GM21526 (cell line): ENCODE measurements around the gene NBEAL2.

Source experiments
- ATAC-seq: cut with Tn5 transposase; IDR thresholded peaks from one replicate; pipeline ENCODE4 v1.9.1; 2021; ENCODE audit warnings: moderate library complexity; ENCODE audit not compliant: unreplicated experiment, low FRiP score

NBEAL2 gene

DNA sequence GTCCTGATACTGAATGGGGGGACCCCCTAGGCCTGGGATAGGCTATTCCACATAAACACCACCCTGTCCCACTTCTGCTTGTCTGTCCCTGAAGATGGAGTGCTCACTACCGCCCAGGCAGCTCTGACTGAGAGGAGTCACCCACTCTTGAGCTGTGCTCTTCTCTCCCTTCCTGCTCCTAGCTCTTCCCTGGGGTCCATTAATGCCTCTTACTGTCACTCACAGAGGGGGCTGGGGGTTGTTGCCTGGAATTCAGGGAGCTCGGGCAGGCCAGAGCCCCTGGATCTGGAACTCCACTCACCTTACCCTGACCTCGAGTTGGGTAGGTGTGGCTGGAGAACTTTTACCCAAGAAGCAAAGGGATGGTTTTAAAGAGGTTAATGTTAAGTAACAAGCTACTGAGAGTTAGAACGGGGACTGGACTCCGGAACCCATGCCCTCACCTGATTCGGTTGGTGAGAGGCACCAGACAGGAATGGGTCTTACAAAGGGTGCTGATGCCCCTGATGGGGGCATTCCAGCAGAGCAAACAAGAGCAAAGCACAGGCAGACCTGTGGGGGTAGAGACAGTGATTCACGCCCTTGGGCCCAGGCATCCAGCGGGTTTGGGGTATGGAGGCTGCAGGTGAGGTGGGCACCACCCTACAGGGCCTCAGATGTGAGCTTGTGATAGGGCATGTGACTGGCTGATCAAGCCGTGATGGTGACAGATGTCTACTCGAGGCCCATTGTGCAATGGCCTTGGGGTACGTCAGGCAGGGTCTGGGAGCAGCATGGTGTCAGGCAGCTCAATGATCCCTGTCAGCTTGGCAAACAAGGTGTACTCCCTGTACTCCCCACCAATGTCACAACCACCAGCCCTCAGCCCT lies 5.4 kb downstream of the NBEAL2 start:
- ATAC-seq: no peak

GRCh38 chr3:46985588-46985987 lies 6.1 kb downstream of the NBEAL2 start:
- ATAC-seq: no peak

DNA sequence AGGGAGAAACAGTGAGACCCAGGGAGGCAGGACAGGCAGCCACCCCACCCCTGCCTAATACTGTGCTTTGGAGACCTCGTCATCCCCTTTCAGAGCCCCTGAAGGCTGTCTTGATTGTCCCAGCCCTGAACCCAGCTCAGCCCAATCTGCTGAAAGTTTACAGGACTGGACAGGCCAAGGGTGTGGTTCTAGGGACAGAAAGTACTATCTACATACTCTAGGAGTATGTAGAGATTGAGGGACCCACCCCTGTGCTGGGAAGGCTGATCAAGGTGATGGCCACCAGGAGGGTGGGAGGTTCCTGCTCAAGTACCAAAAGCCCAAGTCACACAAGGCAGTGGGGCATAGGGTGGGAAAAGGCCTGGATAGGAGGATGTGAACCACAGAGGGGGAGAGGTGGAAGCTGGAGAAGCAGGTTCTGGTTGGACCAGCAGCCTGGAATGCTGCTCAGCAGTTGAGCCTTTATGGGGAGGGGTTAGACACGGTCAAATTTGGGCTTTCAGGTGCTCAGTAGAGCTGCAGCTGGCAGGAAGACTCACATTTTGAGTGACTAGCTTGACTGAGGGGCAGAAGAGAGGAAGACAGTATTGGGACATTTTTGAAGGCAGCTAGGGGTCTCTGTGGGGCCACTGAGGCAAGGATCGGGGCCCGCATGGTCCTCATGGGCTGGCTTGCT lies 6.7 kb downstream of the NBEAL2 start:
- no peak for ATAC-seq

GRCh38 chr3:46986782-46987310 lies 7.4 kb downstream of the NBEAL2 start:
- no peak for ATAC-seq

- ATAC-seq: no peak
Observed at GRCh38 chr3:46987319-46987742, 7.9 kb downstream of the NBEAL2 start.

- peak; percentile 67 for ATAC-seq
Observed at GRCh38 chr3:46987743-46988401, 8.4 kb downstream of the NBEAL2 start.

- no peak for ATAC-seq
Observed at GRCh38 chr3:46988616-46989015, 9.2 kb downstream of the NBEAL2 start.

GRCh38 chr3:46989146-46989810 lies 9.8 kb downstream of the NBEAL2 start:
- ATAC-seq: no peak

DNA sequence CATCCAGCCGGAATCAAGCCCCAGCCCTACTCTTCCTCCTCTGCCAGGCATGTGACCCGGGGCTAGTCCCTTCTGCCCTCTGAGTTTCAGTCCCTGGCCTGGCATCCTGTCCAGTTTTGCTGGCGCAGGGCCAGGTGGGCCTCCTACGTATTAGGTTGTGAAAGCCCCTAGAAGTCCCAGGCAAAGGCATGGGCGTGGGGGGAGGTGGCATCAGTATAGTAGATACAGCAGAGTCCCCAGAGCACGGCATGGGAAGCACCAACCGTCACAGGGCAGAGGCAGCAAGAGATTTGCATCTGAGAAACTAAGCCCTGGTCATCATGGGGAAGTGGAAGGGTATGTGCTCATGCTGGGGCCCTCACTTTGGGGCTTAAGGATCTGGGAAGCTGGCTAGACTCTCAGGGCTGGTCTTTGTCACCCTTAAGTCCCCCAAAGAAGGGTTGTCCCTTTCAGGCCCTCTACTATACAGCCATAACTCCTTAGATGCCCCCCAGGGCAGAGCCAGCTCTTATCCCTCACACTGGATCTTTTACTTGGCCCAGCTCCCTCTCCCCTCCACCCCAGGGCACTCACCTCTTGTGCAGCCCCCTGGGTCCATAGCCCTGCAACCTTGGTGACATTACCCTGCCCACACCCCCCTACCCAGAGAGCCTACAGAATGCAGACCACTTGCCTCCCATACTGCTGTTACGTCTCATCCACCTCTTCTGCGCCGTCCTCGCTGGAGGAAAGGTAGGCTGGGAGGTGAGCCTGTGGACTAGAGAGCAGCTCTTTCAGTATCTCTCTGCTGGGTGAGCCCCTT lies 11.3 kb downstream of the NBEAL2 start:
- ATAC-seq: no peak

GRCh38 chr3:46991406-46992165 lies 12.1 kb downstream of the NBEAL2 start:
- ATAC-seq: no peak

- ATAC-seq: no peak
Observed at GRCh38 chr3:46992231-46992630, 12.8 kb downstream of the NBEAL2 start.

DNA sequence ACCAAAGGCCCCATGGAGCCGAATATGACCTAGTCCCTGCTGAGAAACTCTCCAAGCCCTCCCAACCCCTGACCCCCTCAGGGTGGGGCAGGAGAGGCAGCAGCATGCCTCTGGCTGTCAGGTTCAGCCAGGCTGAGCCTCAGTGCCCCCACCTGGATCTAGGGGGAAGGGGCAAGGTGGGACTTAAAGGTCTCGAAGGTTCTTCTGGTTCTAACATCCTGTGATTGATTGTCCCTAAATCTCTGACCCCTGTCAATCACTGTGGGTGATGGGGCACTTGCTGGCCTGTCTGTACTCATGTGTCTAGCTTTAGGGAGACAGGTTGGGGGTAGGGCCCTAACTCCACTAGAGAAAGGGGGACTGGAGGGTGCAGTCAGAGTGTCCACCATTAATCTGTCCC lies 13.8 kb downstream of the NBEAL2 start:
- ATAC-seq: no peak

GRCh38 chr3:46993986-46994385 lies 14.5 kb downstream of the NBEAL2 start:
- ATAC-seq: no peak

DNA sequence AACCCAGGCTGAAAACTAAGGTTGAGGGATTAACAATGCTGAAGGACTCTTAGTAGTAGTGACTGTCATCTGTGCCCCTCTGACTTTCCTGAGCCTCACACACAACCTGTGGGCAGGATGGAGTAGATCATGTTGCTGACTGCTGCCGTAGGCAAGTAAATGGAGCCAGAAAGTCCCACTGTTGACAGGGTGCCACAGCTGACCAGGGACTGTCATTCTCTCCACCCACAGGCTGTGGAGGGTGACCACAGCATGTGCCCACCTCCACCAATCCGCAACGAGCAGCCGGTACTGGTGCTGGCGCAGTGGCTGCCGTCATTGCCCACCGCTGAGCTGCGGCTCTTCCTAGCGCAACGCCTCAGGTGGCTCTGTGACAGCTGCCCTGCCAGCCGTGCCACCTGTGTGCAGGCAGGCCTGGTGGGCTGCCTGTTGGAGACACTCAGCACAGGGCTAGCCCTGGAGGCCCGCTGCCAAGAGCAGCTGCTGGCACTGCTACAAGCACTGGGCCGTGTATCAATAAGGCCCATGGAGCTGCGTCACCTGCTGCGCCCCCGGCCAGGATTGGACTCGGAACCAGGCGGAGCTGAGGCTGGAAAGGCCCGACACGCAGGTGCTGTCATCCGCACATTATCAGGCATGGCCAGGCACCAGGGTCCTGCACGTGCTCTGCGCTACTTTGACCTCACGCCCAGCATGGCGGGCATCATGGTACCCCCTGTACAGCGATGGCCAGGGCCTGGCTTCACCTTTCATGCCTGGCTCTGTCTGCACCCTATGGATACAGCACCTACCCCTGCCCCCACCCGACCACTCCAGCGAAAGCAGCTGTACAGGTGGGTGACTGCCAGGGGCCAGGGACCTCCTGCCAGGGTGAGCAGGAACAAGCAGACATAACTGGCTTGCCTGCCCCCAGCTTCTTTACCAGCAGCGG lies 15.6 kb downstream of the NBEAL2 start:
- ATAC-seq: no peak

DNA sequence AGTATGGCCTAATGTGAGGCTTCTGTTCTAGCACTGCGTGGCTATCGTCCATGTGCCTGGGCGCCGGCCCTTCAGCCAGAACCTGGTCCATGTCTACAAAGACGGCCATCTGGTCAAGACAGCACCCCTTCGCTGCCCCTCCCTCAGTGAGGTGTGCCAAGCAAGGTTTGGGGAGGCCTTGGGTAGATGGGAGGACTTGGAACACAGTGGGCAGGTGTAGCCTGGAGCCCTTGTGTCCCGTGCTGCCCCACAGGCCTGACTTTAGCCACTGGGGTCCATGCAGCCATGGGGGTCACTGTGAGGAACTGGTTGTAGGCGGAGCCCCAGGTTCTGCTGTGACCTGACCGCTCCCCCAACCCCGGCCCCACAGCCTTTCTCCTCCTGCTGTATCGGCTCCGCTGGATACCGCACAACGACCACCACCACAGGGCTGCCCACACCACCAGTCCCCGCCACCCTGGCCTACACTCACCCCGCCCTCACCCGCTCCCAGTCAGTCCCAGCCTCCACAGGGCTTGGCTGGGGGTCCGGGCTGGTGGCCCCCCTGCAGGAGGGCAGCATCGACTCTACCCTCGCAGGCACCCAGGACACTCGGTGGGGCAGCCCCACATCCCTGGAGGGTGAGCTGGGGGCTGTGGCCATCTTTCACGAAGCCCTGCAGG lies 16.6 kb downstream of the NBEAL2 start:
- ATAC-seq: no peak

DNA sequence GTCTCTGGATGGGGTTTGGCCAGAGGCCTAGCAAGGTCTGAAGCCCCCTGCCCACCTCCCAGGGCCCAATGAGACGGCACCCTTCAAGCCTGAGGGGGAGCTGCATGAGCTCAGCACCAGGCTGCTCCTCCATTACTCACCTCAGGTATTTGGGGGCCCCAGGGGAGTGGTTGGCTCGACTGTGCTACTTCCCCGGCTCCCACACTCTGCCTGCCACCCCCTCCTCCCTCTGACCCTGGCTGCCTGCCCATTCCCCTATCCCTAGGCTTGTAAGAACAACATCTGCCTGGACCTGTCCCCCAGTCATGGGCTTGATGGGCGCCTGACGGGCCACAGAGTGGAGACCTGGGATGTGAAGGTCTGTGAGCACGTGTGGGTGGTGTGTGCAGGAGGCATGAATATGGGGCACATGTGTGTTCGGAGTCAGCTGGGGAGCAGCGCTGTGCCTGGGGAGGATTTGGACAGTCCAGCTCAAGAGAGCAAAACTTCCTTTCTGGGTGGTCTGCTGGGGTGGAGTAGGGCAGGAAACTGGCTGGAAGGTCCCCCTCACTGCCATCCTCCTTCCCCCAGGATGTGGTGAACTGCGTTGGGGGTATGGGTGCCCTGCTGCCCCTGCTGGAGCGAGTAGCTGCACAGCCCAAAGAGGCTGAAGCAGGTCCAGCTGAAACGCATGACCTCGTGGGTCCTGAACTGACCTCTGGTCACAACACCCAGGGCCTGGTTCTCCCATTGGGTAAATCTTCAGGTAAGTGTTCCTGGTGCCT lies 17.4 kb downstream of the NBEAL2 start:
- no peak for ATAC-seq
